Fibroblast of pulmonary artery (primary cell): ENCODE data around the gene ZFP36L1.

Experiments used
- DNase-seq: peaks from one replicate; pipeline ENCODE4 v3.0.0-alpha.2; 2010; ENCODE audit warnings: low read depth
- H3K4me3 ChIP-seq: replicated peaks from 2 replicates; pipeline ENCODE4 v1.5.1; 2011; ENCODE audit warnings: low read depth, mild to moderate bottlenecking, control low read depth, low read length, moderate library complexity
- TF ChIP-seq, protein P1 (sequence below): IDR thresholded peaks from 2 replicates; pipeline ENCODE4 v1.5.1; 2011; ENCODE audit warnings: mild to moderate bottlenecking, control low read depth, low read length, inconsistent platforms; ENCODE audit errors: missing control alignments

Gene ZFP36L1

DNA sequence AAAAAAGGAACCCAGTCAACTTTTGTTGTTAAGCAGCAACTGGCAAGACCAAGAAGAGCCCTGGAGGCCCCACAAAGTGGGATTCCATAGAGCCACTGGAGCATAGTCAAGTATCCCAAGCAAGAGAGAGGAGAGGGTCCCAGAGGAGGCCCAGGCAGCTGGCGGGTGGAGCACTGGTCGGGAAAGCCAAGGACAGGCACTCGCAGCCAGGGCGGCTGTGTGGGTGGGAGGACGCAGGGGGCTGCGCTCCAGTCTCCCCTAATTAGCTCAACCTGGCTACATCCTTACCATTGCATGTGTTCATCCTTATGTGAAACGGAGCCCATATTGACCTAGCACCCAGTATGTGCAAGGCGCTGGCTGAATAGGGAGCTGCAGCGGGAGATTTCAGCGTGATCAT lies 18.3 kb upstream of the ZFP36L1 start:
- DNase-seq: no peak
- TF ChIP-seq, protein P1, sequence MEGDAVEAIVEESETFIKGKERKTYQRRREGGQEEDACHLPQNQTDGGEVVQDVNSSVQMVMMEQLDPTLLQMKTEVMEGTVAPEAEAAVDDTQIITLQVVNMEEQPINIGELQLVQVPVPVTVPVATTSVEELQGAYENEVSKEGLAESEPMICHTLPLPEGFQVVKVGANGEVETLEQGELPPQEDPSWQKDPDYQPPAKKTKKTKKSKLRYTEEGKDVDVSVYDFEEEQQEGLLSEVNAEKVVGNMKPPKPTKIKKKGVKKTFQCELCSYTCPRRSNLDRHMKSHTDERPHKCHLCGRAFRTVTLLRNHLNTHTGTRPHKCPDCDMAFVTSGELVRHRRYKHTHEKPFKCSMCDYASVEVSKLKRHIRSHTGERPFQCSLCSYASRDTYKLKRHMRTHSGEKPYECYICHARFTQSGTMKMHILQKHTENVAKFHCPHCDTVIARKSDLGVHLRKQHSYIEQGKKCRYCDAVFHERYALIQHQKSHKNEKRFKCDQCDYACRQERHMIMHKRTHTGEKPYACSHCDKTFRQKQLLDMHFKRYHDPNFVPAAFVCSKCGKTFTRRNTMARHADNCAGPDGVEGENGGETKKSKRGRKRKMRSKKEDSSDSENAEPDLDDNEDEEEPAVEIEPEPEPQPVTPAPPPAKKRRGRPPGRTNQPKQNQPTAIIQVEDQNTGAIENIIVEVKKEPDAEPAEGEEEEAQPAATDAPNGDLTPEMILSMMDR: no peak
- no peak overlapping the region for H3K4me3 ChIP-seq

DNA sequence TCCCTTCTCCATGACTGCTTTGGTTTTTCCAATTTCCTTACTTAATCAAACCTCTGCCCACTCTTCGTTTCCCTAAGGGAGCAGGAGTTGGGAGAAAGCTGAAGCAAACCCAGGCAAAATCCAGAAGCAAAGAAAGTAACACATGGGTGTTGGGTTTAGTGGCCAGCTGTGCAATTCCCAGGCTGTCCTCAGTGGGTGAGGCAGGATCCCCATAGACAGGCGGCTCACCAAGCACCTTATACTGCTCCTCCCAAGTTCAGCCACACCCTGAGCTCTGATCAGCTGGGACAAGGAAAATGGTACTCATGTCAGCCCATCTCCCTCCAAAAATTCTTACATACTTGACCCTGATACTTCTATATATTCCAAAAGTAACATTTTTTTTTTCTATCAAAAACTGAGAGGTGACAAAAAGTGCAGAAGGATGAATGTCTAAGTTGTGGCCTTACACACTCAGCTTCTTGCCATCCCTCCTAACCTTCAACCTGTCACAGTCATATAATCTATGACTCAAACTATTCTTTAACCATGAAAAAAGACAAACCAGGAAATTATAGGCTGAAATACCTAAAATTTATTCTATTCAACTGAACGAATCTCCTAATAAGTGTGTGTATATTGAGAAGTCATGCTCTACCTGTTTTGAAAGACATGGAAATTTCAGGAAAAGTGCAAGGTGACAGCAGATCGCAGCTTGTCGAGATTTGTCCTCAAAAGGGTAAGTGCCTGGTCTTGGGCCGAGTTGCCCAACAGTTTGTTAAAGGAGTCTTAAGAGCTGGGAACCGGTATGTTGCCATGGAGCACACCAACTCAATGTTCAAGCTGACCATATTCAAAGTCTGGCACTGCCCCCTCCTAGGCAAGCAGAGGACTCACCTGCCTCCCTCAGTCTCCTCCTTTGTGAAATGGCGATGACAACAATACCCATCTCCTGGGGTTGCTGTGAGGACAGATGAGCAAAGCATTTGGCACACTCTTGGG lies 17.6 kb upstream of the ZFP36L1 start:
- TF ChIP-seq, protein P1: no peak

DNA sequence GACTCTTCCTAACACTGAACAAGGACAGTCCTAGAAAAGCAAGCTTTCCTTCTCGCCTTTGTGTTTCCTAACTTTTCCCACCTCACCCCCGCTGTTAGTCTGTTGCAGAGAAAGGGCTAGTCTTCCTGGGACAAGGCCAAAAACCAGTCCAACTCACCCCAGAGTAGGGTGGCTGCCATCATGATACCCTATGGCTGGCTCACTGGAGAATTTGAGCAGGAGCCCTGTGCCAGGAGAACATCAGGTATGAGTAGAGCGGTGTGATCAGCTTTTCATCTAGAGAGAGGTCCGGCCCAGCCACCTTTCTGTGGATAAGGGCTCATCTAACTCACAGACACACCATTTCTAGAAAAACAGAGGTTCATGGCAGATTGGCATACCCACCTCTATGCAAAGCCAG lies 16.7 kb upstream of the ZFP36L1 start:
- no peak for DNase-seq
- TF ChIP-seq, protein P1: no peak

More for the DNA sequence above, 17.6 kb upstream of the ZFP36L1 start:
- no peak overlapping the region for H3K4me3 ChIP-seq
- DNase-seq: no peak

DNA sequence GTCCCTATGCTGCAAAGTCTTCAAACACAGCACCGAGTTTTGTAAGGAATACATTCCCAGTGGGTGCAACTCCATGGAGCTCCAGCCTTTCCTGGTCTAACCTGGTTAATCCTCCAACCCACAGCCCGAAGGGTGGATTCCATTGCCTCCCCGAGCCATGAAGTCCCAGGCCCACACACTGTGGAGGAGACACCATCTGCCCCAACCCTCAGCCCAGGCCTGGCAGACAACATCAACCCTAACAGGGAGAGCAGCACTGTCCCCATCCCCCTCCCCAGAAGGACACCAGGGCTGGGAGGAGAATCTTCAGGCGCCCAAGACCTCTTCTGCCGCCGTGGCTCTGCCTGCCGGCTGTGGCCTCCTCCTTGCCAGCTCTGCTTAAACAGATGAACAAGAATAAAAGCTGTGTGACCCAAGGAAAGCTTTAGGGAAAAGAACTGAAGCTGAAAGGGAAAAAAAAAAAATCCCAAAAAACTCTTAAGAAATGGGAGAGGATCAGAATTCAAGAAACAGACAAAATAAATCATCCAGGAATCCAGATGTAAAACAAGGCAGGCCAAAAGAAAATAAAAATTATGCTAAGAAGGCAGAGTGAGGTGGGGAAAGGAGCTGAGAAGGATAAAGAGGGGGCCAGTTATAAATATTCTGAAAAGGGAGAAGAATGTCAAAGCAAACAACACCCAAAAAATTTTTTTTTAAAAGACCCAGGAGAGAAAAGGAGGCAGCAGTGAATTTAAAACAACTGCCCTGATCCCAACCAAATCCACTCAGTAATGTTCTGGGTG lies 16.0 kb upstream of the ZFP36L1 start:
- TF ChIP-seq, protein P1: no peak

More for the DNA sequence above, 16.7 kb upstream of the ZFP36L1 start:
- no peak overlapping the region for H3K4me3 ChIP-seq

DNA sequence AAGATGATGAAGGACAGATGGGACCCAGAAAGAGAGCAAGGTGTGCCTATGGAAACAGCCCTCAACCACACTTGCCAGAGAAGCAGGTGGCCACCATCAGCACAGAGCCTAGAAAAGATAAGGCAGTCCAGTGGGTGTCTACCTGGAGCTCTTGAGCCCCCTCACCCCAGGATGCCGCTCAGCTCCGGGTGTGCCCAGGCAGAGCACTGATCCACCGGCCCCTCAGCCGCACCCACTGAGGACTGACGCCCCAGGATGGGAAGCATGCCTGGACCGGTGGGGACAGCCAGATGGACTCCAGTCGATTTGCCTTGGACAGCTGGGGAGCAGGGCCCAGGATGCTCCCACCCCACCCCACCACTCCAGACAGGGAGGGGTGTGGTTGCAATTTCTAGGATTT lies 15.1 kb upstream of the ZFP36L1 start:
- no peak overlapping the region for H3K4me3 ChIP-seq
- TF ChIP-seq, protein P1: no peak
- DNase-seq: no peak

More for the DNA sequence above, 16.0 kb upstream of the ZFP36L1 start:
- no peak overlapping the region for H3K4me3 ChIP-seq
- no peak for DNase-seq

DNA sequence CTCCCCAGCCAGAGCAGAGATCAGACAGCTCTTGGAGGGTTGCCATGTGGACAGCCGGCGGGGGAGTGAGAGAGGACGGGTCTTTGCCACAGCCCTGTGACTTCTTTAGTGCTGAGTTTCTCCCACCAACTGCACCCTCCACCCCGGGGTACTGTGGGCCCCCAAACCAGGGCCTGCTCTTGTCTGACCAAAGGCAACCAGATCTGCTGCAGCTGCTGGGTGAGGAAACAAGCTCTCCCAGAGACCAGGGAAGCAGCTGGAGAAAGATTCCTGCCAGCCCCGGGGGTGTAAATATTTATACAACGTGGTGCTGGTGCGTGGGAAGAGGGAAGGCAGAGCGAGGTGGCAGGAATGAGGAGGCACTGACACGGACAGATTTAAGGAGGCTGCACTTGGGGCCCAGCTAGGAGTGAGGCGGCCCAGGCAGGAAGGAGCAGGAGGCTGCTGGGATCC lies 14.3 kb upstream of the ZFP36L1 start:
- peak; percentile 92 for DNase-seq
- no peak overlapping the region for H3K4me3 ChIP-seq
- TF ChIP-seq, protein P1: no peak
